Adrenal gland (tissue), 5 donors: ENCODE data around the gene AMDHD2.
"Not testable (repeated sequence)": the region's sequence is repeated elsewhere in the genome, so short reads cannot be mapped to it uniquely, and the experiment has no call there.

ENCODE experiments used
- CTCF ChIP-seq, 6 experiments: fragments of 450-650 bp in 4 of 6; fragments of 200-600 bp in 2 of 6; sonication (generic) in 1 of 6; IDR thresholded peaks; 1 replicate in 5 of 6; 2 replicates in 1 of 6; pipeline versions ENCODE4 v1.5.1 to v1.8.0; 2016 to 2021; ENCODE audit warnings: antibody characterized with exemption in 6 of 6, mild to moderate bottlenecking in 2 of 6, moderate library complexity in 1 of 6
- POLR2A ChIP-seq, 2 donors: fragments of 450-650 bp; IDR thresholded peaks; one replicate each; pipeline ENCODE4 v1.6.1; 2017; ENCODE audit warnings: antibody characterized with exemption in 2 of 2, mild to moderate bottlenecking in 2 of 2, moderate library complexity in 1 of 2
- donor health status: DM: no; HTN: no; CAD: no.

GRCh38 chr16:2580143-2580542 lies 60.0 kb downstream of the AMDHD2 start:
- not testable (repeated sequence) for TF ChIP-seq CTCF, POLR2A (IDR thresholded peaks at IDR 0.05)
